GM19397 (cell line): Measurements from ENCODE around the gene ZNF32.

Experiments
- ATAC-seq: cut with Tn5 transposase; IDR thresholded peaks from one replicate; pipeline ENCODE4 v1.9.1; 2021; ENCODE audit warnings: mild to moderate bottlenecking, moderate library complexity; ENCODE audit not compliant: unreplicated experiment

ZNF32 gene

DNA sequence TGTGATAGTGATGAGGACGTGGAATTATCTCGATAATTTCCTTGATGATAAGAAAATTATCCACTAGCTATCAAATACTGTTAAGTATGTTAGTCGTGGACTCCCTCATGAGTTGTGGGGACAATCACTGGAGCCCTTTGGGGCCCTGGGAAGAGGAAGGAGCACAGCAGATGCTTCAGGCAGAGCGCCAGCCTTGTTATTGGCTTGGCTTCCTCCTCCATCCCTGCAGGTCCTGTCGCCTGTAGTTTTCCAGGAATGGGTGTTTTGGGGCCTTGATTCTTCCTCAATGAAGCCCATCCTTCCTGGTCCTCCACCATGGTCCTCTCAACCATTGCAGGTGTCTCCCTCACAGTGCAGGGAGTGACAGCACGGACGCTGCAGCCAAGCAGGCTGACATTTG lies 32.5 kb upstream of the ZNF32 start:
- ATAC-seq = no peak

DNA sequence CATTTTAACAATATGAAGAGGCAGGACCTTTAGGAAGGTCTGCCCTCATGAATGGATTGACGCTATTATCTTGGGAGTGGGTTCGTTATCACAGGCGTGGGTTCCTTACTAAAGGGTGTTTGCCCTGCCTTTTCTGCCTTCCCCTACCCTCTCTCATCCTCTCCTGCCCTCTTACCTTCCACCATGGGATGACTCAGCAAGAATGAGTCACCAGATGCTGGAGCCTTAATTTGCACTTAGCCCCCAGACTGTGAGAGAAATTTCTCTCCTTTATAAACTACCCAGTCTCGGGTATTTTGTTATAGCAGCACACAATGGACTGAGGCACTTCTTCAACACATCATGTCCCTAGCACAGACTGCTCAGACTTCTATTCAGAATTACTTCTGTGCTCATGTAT lies 31.4 kb upstream of the ZNF32 start:
- no peak for ATAC-seq

DNA sequence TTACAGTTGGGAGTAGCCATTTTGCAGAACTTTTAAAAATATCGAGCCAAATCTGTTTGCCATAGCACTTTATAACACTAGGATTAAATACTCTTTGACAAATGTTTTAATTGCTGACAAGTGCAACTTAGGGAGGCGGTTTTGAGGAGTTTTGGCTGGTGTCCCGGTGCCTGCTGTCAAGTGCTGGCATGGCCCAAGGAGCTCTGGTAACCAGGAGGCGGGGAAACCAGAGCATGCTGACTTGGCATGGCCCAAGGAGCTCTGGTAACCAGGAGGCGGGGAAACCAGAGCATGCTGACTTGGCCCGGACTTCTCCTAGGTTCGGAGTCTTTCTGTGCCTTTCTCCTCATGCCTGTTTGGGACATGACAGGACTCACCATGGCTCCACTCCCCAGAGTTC lies 30.8 kb upstream of the ZNF32 start:
- ATAC-seq = no peak

DNA sequence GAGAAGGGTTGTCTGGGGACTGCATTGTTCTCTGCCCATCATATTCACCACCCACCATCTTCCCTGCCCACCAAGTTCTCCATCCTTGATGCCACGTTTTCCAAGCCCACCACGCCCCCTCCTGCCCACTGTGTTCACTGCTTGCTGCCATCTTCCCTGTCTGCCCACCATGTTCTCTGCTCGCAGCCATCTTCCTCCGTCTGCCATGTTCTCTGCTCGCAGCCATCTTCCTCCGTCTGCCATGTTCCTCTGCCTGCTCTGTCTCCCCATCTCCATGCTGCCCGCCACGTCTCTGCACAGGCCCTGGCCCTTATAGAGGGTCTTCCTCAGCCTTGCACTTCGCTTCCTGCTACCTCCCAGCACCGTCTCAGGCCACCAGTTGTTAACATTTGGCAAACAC lies 30.0 kb upstream of the ZNF32 start:
- no peak for ATAC-seq

DNA sequence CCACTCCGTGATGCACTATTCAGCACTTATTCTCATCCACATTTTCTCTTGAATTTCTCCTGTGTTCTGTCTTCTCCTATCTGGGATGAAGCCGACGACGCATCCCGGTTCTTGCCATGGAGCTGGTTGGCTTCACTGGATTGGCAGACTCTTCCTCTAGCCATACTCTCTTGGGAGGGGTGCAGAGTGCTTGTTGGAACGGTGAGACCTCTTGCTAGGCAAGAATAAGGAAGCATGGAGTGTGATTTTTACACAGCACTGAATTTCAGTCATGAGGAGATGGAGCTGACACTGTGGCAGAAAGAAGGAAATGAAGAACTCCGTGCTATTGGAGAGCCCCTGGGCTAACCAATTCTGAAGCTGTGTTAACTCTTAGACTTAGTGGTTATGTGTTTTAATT lies 28.2 kb upstream of the ZNF32 start:
- no peak for ATAC-seq

DNA sequence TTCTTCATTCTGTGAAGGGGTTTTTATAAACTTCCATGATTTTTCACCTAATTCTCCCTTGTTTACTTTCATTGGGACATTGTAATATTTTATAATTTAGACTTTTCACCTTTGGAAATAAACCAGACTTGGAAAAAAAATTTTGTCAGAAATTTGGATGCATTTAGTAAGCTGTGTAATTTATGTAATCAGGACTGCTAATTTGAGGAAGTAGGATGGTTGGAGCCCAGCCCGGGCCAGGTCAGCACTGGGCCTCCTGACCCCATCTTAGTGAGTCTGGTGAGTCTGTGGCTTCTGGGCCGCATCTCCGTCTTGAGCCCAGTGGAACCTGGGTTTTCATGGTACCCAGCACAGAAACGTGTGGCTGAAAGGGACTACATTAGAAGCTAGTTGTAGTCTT lies 27.6 kb upstream of the ZNF32 start:
- ATAC-seq = no peak

DNA sequence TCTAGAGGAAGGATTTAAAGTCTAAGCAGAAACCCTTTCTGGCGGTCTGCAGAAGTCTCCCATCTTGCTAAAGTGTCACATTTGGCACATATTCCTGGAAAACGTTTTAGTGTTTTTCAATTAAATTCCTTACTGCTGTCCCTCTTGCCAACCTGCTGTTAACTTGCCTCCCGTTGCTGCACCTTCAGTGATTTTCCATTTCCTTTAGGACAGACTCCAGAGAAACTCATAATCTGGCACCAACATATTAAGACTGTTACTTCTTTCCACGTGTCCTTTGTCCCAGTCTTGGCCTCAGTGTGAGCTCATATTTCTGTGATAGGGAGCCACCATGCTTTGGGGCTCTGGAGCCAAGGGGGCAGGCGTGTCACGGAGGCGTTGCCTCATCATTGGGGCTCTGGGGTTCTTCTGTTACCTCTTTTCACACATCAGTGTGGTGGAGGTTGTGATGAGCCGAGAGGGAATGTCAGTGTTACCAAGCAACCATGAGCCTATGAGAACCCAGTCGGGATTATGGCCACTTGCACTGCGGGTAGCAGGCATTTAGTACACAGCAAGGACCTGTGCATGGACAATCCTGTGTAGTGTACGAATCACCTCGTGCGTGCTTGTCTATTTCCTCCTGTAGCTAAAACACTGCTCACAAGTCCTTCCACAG lies 26.0 kb upstream of the ZNF32 start:
- no peak for ATAC-seq

DNA sequence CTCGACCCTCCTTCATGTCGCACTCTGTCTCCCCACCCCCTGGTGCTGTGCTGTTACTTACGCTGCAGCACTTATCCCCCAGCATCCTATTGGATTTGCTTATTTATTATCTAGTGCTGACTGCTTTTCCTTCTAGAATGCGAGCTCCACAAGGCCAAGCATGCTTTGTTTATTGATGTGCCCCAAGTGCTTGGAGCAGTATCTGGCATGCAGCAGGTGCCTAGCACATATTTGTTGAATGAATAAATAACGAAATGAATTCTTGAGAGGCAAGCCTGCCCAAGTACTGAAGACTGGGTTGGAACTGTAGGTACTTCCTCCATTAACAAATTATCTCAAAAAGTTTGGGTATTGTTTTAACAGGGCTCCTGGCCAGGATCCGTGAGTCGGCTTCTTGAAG lies 24.8 kb upstream of the ZNF32 start:
- no peak for ATAC-seq

DNA sequence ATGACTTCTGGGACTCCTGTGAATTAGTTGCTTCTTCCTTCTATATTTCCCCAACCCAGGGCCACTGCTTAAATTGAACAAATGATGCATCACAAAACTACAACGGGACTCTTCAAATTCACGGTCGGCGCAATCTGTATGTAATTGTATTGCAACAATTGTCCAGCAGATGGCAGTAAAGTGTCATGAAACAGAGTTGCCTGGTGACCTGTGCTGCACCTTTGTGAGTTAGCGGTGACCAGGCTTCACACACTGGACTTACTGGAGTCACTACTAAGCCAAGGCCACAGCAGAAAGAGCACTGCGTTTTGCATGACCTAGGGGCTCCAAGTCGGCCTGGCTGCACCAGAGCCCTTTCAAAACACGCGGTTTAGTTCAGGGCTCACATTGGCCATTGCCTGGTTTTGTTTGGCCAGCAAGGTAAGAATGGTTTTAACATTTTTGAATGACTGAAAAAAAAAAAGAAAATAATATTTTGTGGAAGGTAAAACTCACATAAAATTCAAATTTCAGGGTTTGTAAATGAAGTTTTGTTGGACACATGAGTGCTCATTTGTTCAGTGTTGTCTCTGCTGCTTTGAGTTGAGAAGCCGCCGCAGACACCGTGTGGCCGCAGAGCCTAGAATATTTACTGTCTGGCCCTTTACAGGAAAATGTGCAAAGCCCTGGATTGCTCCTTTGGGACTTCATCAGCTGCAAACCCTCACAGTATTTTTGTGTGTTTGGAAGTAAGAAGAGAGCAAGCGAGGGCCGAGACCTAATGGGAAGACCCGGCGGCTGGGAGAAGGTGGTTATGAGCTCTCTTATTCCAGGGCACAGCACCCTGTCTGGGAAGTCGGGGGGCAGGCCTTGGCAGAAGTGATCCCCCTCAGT lies 23.2 kb upstream of the ZNF32 start:
- peak; percentile 65 for ATAC-seq

DNA sequence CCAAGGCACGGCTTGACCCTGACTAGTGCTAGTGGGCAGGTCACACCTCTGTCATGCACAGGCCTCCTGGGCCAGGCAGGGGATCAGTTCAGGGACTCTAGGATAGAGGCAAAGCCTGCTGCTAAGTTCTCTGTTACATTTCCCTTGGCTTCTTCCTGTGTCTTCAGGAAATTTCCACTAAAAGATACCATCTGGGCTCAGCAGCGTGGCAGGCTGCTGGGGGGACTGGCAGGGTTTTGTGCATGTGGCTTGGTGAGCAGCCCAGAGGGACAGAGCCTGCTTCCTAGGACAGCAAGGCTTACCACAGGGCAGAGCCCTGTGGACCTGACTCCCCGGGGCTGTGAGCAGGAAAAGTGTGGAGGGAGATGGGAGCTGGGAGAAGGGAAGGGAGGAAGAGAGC lies 20.7 kb upstream of the ZNF32 start:
- ATAC-seq = no peak

DNA sequence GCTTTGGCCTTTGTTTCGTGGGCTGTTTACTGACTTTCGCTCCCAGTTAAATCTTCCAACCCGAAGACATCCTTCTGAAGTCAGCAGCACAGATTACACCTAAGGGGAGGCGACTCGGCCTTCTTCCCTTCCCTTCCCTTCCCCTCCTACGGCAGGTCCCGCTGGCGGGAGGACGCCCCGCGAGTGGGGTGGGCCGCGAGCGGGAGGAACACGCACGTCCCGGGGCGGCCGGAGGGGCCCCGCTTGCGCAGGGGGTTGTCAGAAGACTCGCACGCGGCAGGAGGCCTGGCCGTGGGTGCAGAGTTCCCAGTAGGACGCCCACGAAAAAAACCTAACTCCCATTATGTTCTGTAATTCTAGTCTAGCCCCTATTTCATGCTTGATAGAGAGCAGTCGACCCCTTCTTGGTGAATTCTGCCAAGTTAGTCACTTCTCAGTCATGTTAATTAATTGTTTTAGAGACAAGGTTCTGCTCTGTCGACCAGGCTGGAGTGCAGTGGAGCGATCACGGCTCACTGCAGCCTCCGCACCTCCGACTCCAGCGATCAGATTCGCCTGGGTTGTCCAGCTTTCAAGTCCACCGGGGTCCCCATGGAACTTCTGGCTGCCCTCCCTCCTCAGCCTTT lies 19.2 kb upstream of the ZNF32 start:
- no peak for ATAC-seq

DNA sequence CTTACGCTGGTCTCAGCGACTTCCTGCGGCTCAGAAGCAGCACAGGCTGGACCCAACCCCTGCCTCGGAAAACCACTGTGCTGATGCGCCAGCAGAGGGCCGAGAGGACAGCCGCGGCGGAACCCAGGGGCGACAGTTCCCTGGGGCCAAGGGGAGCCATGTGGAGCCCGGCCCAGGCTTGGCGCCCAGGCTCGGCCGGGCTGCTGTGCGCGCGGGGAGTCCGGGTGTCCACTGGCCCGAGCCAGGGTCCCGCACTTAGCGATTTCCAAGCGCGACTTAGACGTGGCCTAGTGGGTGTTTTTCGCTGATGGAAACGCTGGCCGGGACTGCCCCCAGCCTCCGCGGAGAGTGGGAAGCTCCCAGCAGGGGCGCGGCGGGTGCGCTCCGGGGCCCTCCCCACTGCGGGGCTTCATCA lies 18.6 kb upstream of the ZNF32 start:
- ATAC-seq = no peak

DNA sequence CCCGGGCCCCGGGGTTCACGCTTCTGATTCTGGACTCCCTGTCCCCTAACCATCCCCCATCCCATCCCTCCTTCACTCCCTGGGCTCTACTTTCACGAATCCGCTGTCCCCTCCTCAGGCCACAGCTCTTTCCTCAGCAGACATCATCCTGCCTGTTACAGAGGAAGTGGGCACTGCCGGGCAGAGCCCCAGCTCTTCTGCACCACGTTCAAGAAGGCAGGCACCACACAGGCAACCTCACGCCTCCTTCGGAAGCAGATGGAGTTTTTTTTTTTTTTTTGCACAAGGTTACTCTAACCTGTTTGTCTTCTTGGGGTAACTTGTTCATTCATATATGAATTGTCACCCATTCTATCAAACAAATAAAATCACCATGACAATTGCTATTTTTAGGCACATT lies 17.9 kb upstream of the ZNF32 start:
- no peak for ATAC-seq

DNA sequence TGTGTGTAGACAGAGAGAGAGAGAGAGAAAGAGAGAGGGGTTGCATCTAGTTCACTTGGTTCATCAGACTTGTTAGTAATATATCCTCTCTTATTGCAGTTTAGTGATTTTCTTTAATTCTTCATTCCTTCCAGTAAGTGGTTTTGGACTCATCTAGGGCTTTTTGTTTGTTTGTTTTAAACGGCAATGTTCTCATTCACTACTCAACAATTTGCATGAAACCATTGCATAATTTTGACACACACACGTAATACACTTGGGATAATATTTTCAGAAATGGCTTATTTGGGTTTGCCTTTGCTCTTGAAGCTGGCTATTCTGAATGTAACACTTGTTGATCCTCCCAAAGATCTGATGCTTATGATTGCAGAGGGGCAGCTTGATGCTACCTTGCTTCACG lies 16.4 kb upstream of the ZNF32 start:
- ATAC-seq = no peak

DNA sequence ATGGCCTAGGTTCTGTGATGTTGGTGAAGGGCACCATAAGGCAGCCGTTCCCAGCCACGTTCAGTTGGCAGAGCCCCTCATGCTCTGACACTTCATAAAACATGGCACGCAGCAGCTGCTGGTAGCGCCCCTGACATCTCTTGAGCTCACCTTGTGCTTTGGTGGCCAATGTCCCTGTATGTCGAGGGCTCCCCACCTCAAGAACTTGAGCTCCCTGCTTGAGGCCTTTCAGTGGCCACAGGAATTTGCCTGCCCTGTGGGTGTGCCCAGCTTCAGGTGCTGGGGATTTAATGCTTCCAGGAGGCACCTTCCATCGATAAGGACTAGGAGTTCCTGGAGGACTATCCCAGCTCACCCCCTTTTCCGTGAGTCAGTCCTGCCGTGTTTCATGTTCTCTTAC lies 9.5 kb upstream of the ZNF32 start:
- ATAC-seq = no peak

DNA sequence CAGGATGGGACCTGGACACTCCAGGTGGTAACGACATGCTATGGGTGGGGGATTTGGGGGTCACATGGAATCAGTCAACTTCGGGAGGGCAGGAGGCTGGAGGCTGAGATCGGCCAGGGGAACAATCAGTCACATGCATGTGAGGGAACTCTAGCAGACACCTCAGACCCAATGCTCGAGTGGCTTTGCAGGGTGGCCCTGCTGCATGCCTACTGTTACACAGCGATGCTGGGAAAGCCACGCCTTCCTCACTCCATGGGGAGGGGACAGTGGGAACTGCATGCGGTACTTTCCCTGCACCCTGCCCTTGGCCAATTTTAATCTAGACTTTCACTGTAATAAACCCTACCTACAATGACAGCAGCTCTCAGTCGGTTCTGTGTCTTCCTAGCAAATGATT lies 6.6 kb upstream of the ZNF32 start:
- no peak for ATAC-seq

DNA sequence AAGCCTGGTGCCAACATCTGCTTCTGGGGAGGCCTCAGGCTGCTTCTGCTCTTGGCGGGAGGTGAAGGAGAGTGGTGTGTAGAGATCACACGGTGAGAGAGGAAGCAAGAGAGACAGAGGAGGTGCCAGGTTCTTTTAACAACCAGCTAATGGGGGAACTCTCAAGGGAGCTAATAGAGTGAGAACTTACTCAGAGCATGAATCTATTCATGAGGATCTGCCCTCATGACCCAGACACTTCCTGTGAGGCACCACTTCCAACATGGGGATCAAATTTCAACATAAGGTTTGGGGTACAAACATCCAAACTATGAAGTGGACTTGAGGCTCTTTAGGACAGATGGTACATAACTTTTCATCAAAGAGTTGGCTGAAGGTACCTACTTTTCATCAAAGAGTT lies 5.1 kb upstream of the ZNF32 start:
- ATAC-seq = no peak

DNA sequence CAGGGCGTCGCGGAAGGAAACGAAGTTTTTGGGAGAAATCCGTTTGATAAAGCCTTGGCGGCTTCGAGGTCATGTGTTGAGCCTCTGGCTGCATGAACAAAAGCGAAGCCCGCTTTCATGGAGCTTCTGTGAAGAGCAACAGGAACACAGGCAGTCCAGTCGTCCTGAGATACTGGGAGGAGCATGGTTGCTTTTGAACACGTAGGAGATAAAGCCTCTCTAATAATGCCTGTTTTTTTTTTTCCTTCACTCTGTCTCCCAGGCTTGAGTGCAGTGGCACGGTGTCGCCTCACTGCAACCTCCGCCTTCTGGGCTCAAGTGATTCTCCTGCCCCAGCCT lies 473 bp upstream of the ZNF32 start:
- peak; percentile 2 for ATAC-seq

DNA sequence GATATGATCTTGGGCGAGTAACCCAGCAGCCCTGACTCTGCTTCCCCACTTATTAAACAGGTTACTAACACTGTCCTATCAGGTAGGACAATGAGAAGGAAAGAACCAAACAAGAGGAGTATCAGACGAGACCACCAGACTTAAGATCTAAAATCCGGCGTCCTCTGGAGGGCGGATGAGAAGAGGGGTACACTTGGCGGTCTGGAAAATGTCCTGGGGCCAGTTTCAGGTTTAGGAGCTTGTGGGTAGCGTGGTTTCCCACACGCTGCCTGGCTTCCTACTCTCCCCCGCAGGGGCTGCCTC lies 635 bp downstream of the ZNF32 start:
- ATAC-seq = no peak

DNA sequence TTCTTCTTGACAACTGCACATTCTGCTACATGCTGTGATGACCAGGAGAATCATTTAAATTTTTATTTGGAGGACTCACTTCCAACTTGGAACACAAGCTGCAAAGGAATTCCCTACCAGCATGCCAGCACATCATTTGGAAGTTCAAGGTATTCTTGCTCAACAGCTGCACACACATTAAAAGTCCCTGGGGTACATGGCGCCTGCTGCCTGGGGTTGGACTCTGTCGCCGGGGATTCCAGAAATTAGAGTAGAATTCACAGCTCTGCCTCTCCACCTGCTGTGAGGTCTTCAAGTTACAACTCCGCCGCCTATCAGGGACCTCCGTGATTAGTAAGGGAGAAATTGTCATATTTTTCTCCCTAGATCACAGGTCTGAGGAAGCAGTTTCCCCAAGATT lies 1.1 kb downstream of the ZNF32 start:
- ATAC-seq = no peak

DNA sequence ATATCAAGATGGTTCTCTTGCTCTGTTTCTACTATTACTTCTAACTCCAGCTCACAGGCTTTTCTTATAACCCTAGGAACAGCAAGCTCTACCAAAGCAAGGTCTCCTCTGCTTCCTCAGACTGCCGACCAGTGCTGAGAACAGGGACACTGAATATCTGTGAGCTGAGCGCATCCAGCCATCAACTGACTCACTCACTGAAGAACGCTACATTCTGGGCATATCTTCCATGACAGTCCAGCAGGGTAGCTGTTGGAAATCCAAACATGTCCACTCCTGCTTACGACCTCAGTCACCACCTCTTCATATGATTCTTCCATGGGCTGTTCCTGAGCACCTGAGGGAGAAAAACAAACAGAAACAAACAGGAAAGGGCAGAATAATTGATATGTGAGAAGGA lies 2.8 kb downstream of the ZNF32 start:
- ATAC-seq = no peak

DNA sequence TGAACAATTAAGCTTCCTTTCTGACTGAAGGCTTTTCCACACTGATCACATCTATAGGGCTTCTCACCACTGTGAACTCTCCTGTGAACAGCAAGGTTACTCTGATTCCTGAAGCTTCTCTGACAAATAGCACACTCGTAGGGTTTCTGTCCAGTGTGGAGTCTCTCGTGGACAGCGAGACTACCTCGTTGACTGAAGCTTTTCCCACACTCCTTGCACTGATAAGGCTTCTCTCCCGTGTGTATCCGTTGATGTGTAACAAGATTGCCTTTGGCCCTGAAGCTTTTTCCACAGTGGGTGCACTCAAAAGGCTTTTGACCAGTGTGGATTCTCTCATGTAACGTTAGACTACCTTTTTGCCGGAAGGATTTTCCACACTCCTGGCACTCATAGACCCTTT lies 4.4 kb downstream of the ZNF32 start:
- ATAC-seq = no peak

DNA sequence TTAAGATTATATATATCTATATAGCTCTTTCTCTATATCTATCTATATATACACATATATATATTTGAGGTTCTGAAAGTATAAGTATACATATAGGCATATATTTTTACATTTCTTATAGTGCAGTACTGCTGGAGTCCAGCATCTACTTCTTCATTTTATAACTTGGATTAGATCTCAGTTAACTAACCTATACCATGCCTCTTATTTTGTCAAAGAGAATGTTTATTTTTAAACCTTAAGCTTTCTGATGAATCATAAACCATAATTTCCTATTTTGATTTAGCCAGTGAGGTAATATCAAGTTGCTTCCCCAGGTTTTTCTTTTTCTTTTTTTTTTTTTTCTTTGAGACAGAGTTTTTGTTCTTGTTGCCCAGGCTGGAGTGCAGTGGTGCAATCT lies 8.1 kb downstream of the ZNF32 start:
- no peak for ATAC-seq
